HG03354 (cell line): ENCODE data around the gene SLC5A12.

Source experiments
- ATAC-seq: cut with Tn5 transposase; IDR thresholded peaks from one replicate; pipeline ENCODE4 v1.9.1; 2021; ENCODE audit warnings: mild to moderate bottlenecking; ENCODE audit not compliant: unreplicated experiment, poor library complexity, severe bottlenecking

SLC5A12 gene

GRCh38 chr11:26726960-26727359 is 5.1 kb upstream of the SLC5A12 start:
- no peak for ATAC-seq

- ATAC-seq = no peak
These were observed 1.9 kb downstream of the SLC5A12 start for GRCh38 chr11:26719998-26720397.

GRCh38 chr11:26719289-26719973 is 2.4 kb downstream of the SLC5A12 start:
- no peak for ATAC-seq

GRCh38 chr11:26717771-26718170 is 4.1 kb downstream of the SLC5A12 start:
- ATAC-seq = no peak

- no peak for ATAC-seq
These were observed 6.7 kb downstream of the SLC5A12 start for GRCh38 chr11:26715133-26715532.

GRCh38 chr11:26712497-26712896 is 9.4 kb downstream of the SLC5A12 start:
- no peak for ATAC-seq

GRCh38 chr11:26710489-26710888 is 11.4 kb downstream of the SLC5A12 start:
- no peak for ATAC-seq

GRCh38 chr11:26708736-26709456 is 13.0 kb downstream of the SLC5A12 start:
- ATAC-seq = no peak

- no peak for ATAC-seq
These were observed 15.7 kb downstream of the SLC5A12 start for GRCh38 chr11:26706181-26706580.

- ATAC-seq = no peak
These were observed 17.6 kb downstream of the SLC5A12 start for GRCh38 chr11:26704249-26704648.

- no peak for ATAC-seq
These were observed 18.3 kb downstream of the SLC5A12 start for GRCh38 chr11:26703411-26704191.

- no peak for ATAC-seq
These were observed 19.5 kb downstream of the SLC5A12 start for GRCh38 chr11:26702406-26702805.

- no peak for ATAC-seq
These were observed 21.2 kb downstream of the SLC5A12 start for GRCh38 chr11:26700574-26701235.

- ATAC-seq = no peak
These were observed 23.6 kb downstream of the SLC5A12 start for GRCh38 chr11:26698224-26698623.

- no peak for ATAC-seq
These were observed 25.5 kb downstream of the SLC5A12 start for GRCh38 chr11:26696330-26696729.

- ATAC-seq = no peak
These were observed 33.2 kb downstream of the SLC5A12 start for GRCh38 chr11:26688701-26689100.

GRCh38 chr11:26687351-26687750 is 34.5 kb downstream of the SLC5A12 start:
- ATAC-seq = no peak

GRCh38 chr11:26677566-26677965 is 44.3 kb downstream of the SLC5A12 start:
- no peak for ATAC-seq

GRCh38 chr11:26676641-26677040 is 45.2 kb downstream of the SLC5A12 start:
- no peak for ATAC-seq

GRCh38 chr11:26675233-26675928 is 46.5 kb downstream of the SLC5A12 start:
- no peak for ATAC-seq
